ENCODE results near the gene HBP1. TPM values are rescaled to one million over a fixed set of nuclear protein-coding genes. Genes with fewer than 3 reads are reported as not detected.
"Not testable (repeated sequence)": the region's sequence is repeated elsewhere in the genome, so short reads cannot be mapped to it uniquely, and the experiment has no call there.

The HBP1 gene
- polyA plus RNA-seq (2014; cell fraction: cytosol; rRNA removed): 54.3 and 62.9 TPM in 2 replicates
- 31.5 and 38.6 TPM in 2 replicates for polyA plus RNA-seq (2014; cell fraction: nucleus; rRNA removed)

- peak; percentile 100 for DNase-seq (ENCODE audit: low spot score)
Measured at GRCh38 chr7:107168233-107169119, at the start of gene HBP1. Gene HBP1 (plus strand): TSS chr7:107169003. CDS start chr7:107179894, 10,891 bp downstream.

DNA sequence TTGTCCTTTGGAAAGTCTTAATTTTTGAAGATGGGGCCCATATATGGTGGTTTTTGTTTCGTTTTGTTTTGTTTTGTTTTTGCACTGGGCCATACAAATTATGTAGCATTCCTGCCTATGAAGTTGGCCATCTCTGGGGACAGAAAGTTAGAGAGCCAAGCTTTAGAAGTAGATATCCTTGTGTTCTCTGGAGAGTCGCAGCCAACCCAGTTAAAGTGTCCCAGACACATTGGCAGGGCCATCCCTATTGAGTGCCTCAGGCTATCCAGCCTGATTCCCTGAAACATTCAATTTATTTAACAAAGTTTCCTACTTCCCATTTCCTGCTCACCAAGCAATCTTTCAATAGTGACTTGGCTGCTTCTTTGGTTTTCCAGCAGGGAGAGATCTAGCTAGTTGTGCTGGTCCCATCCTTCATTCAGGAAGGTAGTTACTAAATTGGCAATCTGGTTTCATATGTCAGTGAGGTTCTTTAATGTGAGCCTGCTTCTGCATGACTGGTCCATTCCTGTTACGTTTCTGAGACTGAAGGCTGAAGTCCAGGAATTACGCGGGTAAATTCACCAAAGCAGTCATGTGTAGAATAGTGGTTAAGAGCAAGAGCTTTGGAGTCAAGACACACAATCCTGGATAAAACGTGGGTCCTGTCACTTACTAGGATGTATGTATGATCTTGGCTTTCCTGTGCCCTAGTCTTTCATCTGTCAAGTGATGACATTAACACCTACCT, 49.3 kb upstream of the HBP1 start:
- DNase-seq (ENCODE audit: low spot score): no peak

DNA sequence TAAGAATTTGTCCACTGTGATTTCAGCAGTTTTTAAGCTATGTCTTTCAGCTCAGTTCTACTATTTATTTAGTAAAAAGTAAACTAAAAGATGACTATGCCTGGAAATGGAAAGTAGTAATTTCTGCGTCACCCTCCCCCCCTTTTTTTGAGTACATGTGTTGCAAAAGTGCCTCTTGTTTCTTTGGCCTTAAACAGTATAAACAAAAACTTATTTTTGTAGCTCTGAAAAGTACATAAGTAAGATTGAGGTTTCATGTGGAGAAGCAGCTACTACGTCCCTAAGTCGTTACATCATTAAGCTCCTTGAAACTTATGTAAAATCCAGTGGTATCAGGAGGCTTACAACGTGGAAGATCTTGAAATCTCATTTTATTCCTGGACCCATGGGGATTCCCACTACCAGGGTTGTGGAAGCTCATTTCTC, 46.3 kb upstream of the HBP1 start:
- DNase-seq (ENCODE audit: low spot score): no peak

GRCh38 chr7:107123392-107123791, 45.4 kb upstream of the HBP1 start:
- no peak for DNase-seq (ENCODE audit: low spot score)

DNA sequence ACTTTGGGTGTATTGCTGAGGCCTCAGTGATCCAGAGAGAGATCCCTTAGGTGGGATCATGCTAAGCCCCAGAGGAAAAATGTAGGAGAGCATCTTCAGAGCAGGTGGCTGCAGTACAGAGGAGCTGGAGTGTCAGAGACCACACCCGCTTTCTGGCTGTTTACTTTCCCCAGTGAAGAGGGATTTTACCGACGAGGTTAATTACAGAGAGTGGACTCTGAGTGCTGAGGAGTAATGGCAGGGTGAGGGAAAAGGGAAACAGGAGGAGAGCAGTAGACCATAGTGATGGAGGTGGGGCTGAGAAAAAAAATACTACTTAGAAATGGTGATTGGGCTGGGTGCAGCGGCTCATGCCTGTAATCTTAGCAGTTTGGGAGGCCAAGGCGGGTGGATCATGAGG, 43.3 kb upstream of the HBP1 start:
- no peak for DNase-seq (ENCODE audit: low spot score)

GRCh38 chr7:107128217-107128616, 40.6 kb upstream of the HBP1 start:
- no peak for DNase-seq (ENCODE audit: low spot score)

- no peak for DNase-seq (ENCODE audit: low spot score)
Measured at GRCh38 chr7:107128748-107129147, 40.1 kb upstream of the HBP1 start.

DNA sequence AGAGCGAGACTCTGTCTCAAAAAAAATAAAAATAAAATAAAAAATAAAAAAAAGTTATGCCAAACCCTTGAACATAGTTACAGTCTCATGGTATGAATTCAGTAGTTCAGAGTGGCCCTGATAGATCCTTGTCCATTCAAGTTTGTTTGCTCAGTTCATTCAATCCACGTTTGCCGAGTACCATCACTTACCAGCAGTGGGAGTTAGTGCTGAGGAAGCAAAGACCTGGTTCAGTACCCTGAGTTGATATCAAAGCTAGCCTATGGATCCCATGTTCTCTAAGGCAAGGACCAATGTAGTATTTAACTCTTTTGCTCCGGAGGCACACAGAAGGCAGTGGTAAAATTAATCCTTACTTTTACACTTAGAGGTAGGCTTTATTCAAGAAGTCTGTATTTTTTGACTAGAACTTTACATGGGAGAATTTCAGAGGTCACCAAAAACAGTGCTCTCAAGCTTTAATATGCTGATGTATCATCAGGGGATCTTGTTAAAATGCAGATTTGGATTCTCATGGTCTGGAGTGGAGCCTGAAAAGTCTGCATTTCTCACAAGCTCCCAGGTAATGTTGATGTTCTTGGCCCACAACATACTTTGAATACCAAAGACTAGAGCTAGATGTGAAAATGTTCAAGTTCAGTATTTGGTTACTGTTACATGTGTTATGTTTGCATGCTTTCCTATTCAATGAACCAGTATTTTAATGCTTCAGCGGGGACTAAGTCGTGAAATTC, 38.1 kb upstream of the HBP1 start:
- no peak for DNase-seq (ENCODE audit: low spot score)

DNA sequence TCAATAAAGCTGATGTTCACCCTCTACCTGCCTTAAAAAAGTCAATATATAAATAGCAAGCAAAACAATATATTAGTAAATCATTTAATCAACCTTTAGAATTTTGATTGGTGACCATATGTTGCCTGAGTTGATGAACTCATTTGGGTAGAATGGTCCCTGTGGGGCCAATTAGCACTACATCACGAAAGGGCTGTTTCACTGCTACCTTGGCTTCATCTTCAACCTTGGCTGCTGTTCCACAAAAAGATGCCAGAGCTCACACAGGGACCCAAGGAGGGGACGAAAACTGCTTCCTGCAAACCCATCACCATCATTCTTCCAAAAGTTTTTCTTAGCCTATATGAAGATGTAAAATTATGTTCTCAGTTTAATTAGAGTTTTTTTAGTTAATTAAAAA, 35.4 kb upstream of the HBP1 start:
- DNase-seq (ENCODE audit: low spot score): no peak

GRCh38 chr7:107138696-107139420, 29.9 kb upstream of the HBP1 start:
- no peak for DNase-seq (ENCODE audit: low spot score)

DNA sequence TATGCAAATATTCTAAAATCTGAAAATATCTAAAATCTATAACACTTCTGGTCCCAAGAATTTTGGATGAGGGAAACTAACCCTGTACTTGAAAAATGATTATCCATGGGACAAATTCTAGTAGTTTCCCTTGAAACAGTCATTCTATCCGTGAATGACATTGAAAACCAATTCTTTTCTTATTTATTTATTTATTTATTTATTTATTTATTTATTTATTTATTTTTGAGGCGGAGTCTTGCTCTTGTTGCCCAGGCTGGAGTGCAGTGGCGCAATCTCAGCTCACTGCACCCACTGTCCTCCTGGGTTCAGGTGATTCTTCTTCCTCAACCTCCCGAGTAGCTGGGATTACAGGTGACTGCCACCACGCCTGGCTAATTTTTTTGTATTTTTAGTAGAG, 24.9 kb upstream of the HBP1 start:
- DNase-seq (ENCODE audit: low spot score): not testable (repeated sequence)

DNA sequence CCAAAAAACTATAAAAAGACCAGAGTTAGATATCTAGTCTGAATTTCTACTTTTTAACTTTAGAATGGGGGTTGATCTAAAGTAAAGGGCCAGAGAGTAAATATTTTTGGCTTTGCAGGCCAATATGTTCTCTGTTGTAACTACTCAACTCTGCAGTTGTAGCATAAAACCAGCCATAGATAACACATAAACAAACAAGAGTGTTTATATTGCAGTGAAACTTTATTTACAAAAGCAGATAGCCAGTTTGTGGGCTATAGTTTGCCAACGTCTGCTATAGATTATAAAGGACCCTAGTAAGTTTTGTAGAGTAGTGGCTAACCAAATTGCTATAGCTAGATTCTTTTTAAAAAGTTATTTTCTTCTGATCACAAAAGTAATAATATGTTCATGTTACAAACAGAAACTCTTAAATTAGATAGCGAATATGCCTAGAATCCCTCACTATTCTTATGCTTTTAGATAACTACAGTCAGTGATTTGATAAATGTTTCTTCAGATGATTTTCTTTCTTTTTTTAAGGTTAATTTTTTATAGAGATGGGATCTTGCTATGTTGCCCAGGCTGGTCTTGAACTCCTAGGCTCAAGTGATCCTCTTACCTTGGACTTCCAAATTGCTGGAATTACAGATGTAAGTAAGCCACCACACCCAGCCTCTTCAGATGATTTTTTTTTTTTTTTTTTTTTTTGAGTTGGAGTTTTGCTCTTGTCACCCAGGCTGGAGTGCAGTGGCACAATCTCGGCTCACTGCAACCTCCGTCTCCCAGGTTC, 23.6 kb upstream of the HBP1 start:
- DNase-seq (ENCODE audit: low spot score): no peak

DNA sequence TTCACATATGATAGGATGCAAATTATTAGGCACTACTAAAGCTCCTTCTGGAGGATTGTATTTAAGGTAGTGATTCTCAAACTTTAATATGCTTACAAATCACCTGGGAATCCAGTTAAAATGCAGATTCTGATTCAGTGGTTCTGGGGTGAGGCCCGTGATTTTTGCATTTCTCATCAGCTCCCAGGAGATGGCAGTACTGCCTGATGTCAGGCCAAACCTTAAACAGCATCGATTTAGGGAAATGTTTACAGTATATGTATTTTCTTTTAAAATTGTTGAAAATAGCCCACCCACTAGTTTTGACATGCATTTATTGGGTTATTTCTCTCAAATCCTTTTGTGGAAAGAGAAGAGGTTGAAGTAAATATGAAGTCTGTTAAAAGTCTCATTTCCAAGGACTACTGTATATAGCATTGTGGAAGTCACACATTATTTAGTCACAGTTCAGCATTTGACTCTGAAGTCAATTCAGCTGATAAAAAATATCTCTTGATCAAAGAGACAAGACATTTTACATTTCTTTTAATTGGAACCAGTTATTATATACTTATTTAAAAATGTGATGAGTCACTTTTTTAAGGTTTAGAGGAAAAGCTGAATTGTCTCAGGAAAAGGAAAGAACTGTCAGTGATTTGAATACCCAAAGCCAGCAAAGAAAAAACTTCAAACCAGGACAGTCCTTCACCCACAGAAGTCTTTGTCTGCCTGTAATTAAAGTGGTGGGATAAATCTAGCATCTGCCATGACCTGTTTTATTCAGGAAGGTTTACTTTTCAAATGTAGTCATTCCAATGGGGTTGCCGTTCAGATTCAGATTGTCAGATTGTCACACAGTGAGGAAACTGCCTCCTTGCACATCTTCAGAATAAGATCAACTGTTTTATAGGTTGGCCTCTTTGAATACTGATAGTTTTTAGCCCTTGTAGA, 21.1 kb upstream of the HBP1 start:
- DNase-seq (ENCODE audit: low spot score): no peak

GRCh38 chr7:107148721-107149120, 20.1 kb upstream of the HBP1 start:
- no peak for DNase-seq (ENCODE audit: low spot score)

DNA sequence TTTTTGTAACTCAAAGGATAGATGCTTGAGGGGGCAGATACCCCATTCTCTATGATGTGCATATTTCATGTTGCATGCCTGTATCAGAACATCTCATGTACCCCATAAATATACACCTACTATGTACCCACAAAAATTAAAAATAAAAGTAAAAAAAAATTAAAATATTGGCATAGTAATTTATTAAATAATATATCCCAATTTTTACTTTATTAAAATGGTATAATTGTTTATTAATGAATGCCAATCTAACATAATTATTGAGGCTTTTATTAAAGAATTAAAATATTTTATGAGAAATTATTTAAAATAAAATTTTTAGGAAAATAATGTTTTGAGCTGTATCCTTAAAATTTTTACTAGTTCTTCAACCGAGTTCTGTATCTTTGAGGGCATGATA, 18.9 kb upstream of the HBP1 start:
- no peak for DNase-seq (ENCODE audit: low spot score)

DNA sequence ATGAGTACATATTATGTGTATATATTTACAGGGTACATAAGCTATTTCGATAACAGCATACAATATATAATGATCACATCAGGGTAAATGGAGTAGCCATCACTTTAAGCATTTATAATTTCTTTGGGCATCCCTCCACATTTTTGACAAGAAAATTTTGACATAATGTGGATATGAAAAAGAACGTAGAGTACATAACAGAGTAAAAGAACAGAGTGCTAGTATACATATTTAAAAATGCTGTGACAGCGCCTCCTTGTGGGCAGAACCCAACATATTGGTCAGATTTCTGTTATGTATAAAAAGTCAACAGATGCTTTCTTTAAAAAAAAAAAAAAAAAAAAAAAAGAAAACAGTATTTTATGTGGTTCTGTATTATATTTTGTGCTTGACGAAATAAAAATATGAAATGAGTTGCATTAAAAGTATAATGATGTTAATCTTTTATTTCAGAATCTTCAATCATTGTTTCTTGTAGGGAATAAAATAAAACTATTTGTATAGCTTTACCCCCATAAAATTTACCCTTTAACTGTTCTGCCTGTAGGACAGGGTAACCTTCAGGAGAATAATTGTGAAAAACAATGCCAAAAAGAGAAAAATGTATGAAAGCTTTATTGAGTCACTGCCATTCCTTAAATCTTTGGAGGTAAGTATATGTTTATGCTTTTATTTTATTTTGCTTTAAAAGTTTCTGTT, 18.3 kb upstream of the HBP1 start:
- DNase-seq (ENCODE audit: low spot score): peak; percentile 69

GRCh38 chr7:107151538-107151937, 17.3 kb upstream of the HBP1 start:
- DNase-seq (ENCODE audit: low spot score): no peak

- DNase-seq (ENCODE audit: low spot score): no peak
Measured at GRCh38 chr7:107152011-107152410, 16.8 kb upstream of the HBP1 start.

DNA sequence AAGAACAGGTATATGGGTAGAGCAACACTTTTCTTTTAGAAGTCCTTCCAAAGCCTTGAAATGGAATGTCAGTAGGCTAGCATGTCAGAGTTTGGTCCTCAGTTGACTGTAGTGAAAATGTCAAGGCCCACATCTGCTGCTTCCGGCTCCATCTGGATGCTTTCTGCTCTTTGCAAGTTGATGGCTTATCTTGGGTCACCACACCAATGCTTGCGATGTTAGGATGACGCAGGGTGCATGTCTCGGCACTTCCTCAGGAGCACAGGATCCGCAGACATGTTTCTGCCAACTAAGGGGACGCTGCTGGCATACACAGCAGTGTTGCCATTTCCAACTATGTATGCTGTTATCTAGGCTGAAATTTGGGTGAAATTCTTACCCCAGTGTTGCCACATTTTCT, 14.0 kb upstream of the HBP1 start:
- no peak for DNase-seq (ENCODE audit: low spot score)

All from SK-N-DZ (cell line).